Measurements from ENCODE around the gene KDM7A.

KDM7A gene

DNA sequence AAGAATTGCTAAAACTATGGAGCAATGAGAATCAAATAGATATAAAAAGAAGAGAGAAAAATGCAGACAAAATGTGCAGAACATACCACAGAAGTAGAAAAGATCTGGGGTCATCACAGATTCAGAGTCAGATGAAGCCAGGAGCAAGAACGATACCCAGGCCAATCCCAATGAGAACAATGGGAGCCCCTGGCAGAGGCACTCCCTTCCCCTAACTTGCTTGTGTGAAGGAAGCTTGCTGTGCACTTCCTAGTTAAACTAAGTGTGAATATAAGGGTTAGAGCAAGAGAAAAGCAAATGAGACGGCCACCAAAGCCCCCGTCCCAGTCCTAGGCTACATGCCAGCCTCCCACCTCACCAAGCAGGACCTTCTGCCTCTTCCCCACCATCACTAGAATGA, 126.7 kb downstream of the KDM7A start:
- DNase-seq, result no peak

DNA sequence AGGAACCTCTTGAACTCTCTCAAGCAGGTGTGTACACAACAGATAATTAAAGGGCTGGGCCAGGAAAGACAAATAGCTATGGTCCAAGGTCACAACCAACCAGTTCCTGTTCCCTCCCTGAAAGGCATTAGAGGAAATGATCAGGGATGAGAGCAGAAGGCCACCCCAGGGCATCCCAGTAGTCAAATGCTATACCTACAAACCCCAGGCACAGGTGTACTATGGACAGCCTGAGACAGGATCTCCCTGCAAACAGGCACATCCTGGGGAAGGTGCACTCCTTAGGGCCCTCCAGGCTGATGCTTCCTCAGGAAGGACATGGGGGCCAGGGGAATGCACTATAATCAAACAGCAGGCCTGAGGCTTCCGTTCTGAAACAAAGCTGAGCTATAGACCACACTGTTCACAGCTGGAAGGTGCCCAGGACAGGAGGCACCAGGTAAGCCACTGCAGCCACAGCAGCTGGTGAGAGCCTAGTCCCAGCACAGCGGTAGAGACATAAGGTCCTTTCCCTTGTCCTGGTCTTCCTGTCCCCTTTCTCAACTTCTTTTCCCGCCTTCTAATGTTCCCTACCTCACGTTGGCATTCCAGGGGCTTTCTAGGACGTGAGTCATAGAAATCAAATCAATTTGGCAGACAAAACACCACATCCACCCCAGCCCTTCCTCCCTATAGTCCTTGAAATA, 127.3 kb downstream of the KDM7A start:
- DNase-seq, result no peak

DNA sequence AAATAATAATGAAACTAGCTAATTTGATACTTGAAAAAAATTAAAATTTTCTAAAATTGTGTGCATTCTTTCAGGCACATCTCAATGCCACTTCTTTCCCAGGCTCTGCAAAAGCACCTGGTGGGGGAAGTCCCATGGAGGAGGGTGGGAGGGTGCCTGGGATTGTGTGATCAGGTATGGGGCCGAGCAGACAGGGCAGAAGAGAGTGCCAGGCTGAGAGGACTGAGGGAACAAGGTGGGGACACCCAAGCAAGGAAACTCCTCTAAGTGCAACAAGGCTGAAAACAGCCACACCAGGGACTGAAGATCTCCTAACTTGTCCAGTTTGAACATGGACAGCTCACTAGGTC, 127.8 kb downstream of the KDM7A start:
- no peak for DNase-seq

DNA sequence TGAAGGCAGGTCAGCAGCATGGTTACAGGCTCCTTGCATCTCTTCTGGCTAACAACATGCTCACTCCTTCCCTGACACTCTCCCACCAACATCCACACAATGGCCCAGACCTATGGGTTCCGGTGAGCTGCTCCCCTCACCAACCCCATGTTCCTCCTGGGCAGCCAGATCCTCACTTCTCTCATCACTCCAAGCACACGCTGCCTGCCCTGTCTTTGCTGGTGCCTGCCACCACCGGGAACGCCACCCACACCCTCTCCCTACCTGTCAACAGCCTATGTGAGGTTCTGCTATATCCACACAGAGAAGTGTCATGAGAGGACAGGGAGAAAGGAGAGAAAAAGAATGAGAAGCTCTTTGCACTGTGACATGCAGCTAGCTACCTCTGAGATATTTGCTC, 128.6 kb downstream of the KDM7A start:
- no peak for DNase-seq

DNA sequence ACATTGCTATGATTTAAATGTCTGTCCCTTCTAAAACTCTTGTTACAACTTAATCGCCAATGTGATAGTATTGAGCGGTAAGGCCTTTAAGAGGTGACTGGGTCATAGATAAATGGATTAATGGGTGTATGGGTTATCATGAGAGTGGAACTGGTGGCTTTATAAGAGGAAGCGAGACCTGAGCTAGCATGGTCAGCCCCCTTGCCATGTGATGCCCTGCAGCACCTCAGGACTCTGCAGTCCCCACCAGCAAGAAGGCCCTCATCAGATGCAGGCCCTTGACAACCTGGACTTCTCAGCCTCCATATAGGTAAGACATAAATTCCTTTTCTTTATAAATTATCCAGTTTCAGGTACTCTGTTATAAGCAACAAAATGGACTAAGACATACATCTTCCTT, 129.6 kb downstream of the KDM7A start:
- DNase-seq, result no peak

DNA sequence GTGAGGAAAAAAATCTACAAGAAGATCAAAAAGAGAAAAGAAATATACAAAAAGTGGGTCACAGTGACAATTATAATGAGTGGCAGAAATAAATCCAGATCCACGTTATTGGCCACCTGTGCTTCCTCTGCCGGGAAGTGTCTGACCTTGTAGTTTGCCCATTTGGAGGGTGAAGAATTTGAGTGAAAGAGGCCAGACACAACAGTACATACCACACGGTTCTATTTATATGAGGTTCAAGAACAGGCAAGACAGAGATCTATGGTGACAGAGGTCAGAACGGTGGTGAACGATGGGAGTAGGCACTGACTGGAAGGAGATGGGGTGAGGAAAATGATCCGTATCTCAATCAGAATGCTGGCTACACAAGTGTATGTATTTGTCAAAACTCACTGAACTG, 131.1 kb downstream of the KDM7A start:
- no peak for DNase-seq

DNA sequence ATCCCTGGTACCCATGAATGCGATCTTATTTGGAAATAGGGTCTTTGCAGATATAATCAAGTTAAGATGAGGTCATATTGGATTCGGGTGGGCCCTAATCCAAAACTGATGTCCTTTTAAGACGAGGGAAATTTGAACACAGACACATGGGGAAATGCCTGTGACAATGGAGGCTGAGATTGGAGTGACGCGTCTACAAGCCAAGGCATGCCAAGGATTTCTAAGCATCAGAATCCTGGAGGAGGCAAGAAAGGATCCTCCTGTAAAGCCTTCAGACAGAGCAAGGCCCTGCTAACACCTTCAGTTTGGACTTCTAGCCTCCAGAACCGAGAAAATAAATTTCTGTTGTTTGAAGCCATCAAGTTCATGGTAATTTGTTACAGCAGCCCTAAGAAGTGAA, 132.5 kb downstream of the KDM7A start:
- DNase-seq, result no peak

DNA sequence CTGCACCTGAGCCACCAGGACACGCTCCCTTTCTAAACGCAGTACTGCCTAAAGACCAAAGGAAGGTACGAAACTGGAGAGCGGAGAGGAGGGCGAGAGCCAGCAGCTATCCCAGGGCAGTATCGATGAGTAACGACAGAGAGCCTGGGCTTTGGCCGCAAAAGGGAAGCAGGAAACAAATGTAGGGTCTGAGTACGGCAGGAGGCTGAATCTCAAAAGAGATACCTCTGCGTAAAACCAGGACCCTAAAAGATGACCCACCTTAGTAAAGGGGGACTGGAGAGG, 134.5 kb downstream of the KDM7A start:
- DNase-seq, result no peak

DNA sequence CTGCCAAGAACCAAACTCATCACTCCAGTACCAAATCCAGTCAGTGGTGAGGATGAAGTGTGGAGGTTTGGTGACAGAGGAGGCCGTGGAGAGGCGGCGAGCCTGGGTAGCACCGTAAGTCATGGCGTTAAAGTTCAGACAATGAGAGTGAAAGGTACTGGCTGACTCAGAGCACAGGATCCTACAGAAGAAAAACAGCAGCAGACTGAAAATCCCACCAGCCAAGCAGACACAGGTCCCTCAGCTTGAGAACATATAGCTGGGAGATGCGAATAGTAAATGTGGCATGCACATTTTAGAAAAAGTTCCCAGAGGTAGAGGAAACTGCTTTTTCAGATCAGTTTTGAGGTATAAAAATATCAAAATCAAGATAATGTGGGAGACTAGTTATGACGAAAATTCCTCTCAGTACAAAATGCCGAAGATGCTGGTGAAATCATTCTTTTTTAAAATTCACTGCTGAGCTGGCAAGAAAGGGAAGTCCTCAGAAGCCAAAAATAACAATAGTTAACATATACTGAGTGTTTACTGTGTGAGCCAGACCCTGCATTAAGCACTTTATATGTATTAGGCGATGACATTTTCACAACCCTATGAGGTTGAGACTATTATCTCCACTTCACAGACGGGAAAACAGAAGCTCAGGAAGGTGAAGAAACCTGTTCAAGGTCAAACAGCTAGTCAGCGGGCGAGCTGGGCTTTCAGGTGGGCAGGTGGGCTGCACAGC, 135.0 kb downstream of the KDM7A start:
- no peak for DNase-seq

DNA sequence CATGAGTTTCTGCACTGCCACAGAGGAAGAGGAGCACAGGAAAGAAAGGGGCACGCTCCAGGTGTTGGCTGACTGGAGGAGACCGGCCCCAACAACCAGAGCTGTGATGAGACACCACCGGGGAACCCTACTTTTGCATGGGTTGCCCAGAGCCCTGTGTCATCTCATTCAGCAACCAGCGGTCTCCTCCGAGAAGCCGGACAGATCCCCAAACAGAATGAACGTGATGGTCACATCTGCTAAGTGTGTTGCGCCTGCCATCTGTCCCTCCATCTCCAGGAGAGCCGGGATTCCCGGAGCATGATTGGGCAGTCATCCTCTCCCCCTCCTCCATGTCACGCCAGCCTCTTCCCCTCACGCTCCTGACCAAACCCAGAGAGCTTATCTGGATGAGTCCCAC, 136.9 kb downstream of the KDM7A start:
- no peak for DNase-seq

DNA sequence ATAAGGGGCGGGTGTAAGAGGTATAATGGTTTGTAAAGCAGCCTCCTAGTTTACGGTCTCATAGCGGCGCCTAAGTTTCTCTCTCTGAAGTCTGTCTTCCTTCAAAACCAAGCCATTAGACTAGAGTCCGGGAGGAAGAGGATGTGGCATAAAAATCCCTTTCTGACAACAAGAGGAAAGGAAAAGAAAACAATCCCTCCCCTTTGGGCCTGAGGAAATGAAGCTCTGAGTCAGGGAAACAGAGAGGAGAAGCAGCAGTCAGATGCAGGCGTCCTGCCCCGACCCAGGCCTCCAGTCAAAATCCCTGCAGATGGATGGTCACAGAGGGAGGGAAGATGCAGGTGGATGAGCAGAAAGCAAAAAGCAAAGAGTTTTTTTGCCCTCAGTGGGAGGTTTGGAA, 137.7 kb downstream of the KDM7A start:
- no peak for DNase-seq

DNA sequence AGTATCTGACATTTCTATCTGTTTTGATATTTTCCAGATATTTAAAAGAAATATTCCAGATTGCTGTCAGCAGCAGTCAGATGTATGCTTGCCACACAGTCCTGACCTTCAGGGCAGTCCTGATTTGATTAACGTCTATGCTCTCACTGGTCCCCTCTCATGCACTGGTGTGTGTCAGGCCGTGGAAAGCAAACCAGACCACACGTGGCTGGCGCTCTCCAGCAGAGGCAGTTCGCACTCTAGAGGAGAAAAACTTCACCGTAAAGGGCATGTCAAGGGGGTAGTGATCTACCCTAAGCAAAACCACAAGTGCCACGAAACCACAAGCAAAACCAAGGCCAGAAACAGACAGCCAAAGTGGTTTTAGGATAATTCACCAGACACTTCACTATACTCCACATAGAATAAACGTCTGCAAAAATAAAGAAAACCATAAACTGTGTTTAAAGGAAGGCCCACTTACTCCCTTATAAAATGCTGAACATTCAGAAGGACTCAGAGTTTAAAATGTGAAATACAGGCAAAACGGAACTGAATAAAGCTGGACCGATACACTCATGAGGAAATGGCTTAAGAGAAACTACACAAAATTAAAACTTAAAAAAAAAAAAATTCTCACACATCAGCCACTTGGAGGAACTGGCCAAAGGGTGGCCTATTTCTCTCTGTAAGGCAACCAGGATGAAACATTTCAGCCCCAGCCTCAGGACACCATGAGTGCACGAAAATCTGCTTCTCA, 140.4 kb downstream of the KDM7A start:
- DNase-seq, result peak; percentile 5

DNA sequence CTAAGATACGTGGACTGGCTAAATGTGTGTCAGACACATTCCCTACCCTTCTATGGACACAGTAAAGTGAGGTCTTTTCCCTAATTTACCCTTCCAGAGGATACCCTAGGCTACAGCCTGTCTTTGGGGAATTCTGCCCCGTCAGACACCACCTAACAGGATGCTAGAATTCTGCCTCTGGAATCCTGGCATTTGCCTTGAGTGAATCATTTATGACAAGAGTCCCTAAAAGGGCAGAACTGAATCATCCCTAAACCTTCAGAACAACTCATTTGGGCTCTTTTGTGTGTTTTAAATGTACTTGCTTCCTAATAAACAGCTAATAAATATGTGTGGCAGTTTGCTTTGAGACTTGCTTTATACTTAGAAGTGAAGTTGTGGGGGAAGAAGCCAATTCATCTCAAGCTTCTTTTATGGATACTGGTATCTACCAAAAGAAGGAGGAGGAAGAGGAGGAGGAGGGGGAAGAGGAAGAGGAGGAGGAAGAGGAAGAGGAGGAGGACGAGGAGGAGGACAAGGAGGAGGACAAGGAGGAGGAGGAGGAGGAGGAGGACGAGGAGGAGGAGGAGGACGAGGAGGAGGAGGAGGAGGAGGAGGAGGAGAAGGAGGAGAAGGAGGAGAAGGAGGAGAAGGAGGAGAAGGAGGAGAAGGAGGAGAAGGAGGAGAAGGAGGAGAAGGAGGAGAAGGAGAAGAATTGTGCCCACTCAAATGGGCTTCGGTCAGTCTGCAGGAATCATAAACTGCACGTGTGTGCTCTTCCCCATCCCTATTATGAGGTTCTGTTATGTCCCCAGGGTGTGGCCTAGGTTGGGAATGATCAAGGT, 141.2 kb downstream of the KDM7A start:
- no peak for DNase-seq
